T-helper 1 cell (primary cell): ENCODE measurements around the gene TMEM53.
"Not testable (repeated sequence)": the region's sequence is repeated elsewhere in the genome, so short reads cannot be mapped to it uniquely, and the experiment has no call there.

Source experiments
- DNase-seq, 5 donors: peaks; one replicate each; pipeline ENCODE4 v3.0.0-alpha.2; 2012 to 2020
- total RNA-seq, 4 donors: gene quantifications; one replicate each; lab custom pipeline; 2026; lab: John Stamatoyannopoulos, UW

The TMEM53 gene
- 0.93 to 1.3 (median 1.2) reads per million in 4 donors for total RNA-seq

DNA sequence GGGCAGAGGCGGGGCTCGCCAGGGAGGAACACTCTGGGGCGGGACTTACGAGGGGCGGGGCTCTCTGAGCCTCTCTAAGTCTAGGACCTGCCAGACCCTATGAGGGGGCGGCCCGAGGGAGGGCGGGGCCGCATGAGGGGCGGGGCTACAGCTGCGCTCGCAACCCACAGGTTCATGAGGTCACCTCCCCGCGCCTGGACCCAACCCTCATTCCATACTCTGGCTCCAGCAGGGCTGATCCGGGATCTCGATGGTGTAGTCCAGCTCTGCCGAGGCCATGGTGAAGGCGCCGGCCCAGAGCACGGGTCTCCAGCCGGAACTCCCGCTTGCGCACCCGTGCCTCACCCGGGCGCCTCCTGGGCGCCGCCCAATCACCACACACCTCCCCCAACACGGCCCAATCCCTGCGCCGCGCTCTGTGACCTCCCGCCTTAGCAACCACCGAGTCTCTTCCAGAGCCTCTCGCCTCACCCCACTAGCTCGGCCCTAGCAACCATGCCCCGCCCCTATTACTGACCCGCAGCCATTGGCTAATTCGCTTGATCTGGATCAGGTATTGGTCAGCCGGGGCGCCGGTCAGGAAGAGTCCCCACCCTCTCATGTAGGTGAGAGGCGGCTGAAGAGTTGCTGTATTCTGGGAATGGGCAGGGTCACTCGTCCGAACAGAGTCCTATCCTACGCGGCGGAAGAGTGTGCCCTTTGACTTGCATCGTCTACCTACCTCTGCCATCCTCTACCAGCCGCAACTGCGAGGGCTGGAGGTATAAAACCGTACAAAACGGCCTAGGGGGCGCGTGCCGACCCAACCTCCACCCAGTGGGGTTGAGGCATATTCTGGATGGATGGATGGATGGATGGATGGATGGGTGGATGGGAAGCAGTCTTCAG, at the start of gene TMEM53, which contains the start of gene ARMH1:
Gene TMEM53, minus strand, starts transcription at position 369 of the 888 bp plus-strand sequence. Its CDS starts 90 bp downstream, at position 279.
Gene ARMH1, plus strand, starts transcription at position 602 of the 888 bp plus-strand sequence. CDS start 14,984 bp downstream, outside the sequence.
- peak; percentile 88 to 99 (median 93) for DNase-seq

DNA sequence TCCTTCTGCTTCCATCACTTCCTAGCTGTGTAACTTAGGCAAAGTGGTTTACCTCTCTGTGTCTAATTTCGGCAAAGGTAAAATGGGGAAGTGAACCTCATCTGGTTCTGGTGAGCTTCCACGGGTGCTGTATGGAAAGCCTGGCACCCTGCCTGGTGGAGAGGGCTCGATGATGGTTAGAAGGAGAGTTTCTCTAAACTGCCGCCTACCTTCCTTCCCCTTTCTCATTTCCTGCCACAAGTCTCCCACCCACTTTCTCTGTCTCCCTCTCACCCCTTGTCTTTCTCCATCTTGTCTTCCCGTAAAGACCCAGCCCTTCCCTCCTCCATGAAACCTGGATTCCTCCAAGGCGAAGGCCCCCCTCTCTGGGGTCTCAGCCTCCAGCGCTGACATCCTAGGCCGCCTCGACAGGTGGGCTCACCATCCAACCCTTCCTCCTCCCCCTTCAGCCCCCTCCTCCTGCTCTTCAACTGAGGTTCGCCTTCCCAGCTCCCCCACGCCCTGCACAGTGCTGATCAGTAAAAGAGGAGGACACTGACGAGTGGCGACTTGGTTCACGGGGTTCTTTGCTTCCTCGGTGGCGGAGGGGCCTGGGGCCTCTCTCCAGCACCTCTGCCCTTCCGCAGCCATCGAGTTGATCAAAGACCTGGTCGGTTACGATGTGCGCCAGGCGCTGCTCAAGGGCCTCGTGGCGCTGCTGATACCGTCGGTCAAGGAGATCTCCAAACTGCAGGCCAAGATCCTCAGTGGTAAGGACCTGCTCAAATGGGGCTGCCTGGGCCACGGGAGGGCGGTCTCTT, 49.4 kb upstream of the TMEM53 start:
- DNase-seq, result peak in 1 of 5 donors; percentile 40

DNA sequence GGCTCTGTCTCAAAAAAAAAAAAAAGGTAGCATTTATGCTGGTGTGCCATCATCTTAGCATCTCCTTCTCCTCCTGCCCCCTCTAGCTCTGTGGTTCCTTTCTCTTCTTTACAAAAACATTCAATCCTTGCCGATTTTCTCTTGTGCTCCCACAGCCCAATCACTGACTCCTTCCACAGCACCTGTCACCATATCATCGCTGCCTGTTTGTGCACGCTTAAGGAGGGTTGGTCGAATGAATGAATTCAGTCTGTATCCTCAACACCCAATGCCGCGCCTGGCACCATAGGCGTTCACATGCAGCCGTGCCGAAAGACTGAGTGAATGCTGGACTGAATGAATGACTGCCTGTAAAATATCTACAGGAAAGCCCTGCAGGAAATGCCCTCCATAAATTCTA, 48.8 kb upstream of the TMEM53 start:
- peak in 1 of 5 donors; percentile 32 for DNase-seq

DNA sequence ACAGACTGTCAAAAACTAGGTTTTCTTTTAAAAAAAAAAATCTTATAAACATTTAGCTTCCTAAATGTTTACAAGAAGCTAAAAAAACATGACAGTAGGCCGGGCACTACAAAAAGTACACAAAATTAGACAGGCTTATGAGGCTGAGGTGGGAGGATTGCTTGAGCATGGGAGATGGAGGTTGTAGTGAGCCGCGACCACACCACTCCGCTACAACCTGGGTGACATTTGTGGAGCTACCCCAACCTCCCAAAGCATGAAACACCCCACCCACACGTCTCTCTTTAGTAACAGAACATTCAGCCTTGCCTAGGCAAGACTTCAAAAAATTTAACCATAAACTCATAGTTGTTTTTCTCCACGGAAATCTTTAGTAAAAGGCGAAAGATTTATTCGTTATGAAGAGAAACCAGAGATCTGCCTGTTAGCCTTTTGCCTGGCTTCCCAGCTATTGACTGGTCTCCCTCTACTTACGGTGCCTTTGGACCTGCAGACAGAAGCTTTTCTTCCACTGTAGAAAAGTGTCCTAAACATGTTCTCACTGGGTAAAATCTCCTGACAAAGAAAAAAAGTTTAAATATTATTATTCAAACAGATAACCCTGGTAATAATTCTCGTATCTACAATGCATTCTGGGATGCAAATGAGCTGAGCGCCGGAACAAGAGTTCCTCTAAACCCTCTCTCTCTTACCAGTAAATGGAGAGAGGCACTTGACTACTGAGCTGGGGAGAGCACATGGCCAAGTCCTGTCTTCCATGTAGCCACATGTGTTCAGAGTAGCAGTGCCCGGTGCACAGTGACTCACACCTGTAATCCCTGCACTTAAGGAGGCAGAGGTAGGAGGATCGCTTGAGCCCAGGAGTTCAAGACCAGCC, 47.4 kb upstream of the TMEM53 start:
- peak in 4 of 5 donors; percentile 44 to 97 (median 50) for DNase-seq

DNA sequence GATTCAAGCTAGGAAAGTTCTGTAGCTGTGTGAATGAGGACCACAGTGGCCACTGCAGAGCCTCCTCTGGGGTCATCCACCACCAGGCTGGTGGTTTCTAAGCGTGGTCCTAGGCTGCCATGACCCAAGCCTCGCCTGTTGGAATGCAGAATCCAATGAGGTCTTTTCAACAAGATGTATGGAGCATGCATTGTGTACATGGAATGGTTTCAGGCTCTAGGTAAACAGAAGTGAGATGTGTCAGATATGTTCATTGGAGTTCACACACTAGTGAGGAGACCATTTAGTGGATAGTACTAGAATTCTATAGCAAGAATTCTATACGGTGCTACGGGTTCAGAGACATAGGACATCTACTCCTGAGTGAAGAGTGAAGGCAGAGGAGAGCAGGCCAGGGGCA, 46.0 kb upstream of the TMEM53 start:
- no peak for DNase-seq

DNA sequence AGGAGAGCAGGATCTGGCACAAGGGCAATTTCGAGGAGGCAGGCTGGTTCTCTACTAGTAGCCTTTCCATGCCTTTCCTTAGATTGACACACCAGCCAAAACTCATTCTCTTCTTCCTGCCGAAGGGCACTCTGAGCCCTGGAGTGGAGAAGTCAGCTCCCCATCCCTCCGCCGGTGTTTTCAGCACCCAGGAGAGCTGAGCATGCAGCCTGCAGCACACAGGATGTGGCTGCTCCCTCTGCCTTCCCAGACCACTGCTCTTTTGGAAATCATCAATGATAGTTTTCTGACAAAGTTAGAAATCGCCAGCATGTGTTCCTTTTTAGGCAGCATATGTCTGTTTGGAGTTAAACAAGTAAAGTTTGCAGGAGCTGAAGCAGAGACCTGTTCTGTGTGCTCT, 45.0 kb upstream of the TMEM53 start:
- no peak for DNase-seq

DNA sequence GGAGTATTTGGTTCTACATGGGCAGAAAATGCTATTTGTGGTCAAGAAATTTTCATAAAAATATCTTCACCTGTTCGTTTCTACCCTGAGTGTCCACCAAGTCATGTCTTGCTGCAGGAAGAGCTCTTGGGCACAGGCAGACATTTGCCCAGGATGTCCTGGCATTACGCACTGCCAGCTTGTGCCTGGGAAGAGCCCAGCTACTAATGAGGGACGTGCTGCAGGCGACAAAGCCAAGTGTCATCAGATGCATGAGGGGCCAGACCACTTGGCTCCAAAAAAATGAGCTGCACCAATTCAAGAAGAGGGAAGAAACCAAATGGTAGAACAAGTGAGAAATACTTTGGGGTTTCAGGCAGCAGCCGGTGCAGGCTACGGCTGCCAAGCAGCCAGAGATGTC, 43.8 kb upstream of the TMEM53 start:
- no peak for DNase-seq

DNA sequence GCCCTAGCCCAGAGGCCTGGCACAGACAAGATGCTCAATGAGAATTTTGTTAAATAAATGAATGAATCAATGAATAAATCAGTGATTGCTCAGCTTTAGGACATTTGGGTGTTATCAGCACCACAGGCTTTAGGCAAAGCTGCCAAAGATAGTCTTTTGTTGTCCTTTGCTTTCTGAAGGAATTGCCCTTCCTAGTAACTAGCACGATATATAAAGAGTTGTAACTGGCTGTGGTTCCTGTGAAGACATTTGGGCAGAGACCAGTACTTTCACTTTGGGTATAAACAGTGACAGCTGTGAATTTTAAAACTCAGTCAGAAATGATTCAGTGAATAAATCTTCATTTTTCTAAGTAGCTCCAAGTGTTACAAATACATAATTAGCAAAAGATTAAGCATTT, 43.4 kb upstream of the TMEM53 start:
- DNase-seq, result no peak

DNA sequence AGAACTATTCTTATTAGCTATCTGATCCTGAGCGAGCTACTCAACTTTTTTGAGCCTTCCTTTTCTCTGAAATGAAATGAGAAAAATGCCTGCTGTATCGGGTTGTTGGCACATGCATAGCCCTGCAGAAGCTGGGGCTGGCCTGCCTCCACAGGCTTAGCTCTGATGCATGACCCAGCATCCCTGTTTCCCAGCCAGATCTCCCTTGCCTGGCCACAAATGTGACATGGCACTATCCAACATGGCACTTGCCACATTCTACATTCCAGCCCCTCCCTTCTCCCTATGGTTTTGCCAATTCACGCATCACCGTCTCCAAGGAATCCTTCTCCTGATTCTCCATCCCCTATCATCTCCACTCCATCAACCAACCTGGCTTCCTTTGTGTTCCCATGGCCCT, 42.9 kb upstream of the TMEM53 start:
- no peak for DNase-seq

DNA sequence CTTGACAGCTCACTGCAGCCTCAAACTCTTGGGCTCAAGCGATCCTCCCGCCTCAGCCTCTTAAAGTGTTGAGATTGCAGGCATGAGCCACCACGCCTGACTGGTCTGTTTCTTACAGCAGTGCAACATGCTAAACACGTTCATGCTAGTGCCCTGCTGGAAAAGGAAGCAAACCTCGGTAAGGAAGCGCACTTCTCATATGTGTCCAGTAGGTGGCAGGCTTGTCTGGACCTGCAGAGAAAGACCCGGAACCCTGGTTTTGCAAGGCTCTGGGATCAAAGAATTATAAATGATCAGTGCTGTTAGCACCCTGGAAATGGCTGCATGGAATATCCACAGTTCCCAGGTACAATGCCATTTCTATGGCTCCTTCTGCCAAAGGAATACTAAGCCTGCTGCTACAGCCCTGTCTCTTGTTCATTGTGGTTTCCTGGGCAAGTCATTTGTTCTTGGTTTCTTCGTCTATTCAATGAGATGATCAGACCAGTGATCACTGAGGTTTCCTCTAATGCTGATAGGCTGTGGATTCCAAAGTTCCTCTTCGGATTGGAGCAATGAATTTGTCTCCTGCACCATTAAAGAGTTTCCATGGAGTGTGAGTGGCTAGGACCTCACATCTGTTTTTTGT, 40.8 kb upstream of the TMEM53 start:
- peak in 4 of 5 donors; percentile 47 to 76 (median 56) for DNase-seq

DNA sequence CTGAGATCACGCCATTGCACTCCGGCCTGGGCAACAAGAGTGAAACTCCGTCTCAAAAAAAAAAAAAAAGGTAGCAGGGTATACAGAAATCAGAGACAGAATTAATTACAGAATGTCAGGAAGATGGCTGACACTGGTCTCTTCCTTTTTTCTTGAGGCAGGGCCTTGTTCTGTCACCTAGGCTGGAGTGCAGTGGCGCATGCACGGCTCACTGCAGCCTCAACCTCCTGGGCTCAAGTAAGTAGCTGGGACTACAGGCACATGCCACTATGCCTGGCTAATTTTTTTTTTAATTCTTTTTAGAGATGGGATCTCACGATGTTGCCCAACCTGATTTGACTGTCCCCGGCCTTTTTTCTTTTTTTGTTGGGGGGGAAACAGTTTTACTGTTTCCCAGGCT, 40.3 kb upstream of the TMEM53 start:
- no peak for DNase-seq

DNA sequence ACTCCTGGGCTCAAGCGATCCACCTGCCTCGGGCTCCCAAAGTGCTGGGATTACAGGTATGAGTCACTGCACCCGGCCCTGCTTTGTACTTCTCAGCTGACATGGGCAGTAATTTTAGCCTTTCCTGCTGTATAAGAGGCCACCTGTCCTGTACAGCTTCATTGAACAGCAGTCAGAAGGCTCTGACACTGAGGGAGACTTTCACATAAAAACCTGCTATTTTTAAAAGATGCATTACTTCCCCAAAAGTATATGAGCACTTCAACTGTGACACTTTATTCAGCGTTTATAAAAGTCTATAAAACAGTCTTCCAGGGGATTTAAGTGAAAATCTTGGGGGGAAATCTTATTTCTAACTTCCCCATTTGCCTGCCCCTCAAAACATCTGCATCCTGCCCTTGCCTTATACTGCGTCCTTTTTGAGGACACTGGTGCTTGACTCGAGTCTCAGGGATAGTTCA, 39.1 kb upstream of the TMEM53 start:
- DNase-seq, result no peak

DNA sequence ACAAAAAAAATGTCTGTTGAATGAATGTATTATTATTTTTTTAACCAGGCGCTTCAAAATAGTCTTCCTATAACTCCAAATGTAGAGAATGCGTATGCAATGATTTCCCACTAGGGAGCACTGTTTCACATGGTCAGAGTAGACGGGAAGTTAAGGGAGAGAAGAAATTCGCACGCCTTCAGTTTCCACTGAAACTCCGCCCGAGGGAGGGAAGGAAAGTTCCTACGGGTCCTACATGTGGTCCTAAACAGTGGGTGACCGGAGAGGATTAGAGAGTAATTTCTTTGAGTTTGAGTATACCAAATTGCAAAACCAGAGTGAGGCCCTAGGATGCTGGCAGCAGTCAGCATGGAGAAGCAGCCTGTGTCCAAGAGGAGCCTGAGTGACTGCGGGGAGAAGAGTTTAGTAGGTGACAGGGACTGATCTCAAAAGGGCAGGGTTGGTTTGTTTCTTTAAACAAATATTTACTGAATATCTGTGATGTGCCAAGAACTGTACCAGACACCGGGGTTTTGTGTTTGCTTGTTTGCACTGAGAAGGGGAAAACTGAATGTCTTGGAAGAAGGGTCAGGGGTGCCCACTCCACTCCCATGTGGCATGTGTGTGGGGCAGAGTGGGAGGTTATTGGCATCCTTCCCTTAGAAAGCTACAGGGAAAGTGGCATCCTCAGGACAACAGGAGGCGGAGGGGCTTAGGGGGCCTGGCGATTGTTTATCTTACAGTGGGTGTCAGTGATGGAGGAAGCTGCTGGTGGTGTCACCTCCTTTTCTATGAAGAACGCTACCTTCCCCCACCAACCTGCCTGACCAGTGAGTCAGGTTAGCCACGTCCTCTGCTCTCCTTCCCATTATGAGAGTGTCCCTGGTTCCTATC, 33.9 kb upstream of the TMEM53 start:
- peak in 1 of 5 donors; percentile 37 for DNase-seq

DNA sequence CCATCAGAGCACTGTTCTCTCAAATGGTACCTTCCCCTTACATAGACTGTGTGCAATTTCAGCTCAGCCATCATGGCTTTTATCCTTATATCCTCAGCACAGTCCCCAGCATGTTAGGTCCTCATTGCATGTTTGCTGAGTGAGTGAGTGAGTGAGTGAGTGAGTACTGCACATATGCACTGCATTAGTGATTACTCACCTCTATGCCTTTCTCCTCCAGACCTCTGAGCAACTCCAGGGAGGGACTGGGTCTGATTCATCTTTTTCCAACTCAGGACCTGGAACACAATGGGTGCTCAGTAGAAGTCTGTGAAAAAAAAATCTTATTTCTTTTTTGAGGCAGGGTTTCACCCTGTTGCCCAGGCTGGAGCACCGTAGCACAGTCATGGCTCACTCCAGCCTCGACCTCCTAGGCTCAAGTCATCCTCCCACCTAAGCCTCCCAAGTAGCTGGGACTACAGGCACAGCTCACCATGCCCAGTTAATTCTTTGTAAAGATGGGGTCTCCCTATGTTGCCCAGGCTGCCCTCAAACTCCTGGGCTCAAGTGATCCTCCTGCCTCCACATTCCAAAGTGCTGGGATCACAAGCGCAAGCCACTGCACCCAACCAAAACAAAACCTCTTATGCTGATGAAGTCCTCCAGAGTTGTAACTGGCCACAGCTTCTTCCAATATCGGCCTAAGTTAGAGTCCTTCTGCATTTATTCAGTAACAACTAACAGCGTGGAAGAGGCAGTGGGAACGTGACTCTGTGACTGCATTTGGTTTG, 33.0 kb upstream of the TMEM53 start:
- DNase-seq, result no peak

DNA sequence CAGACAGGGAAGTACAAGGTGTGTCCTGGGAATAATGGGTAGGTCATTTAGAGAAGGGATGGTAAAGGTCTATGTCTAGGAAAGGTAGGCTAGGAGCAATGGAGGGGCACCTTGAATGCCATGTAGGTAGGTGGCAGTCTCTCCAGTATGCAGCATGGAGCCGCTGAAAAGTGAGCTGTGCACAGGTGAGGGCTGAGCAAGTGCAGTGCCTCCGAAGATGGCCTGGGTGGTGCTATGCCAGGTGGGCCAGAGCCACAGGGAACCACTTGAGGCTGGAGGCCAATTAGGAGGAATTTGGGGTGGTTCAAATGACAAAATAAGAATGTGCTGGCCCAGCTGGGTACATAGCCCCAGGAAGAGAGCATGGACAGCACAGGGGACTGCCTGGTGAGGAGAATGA, 31.7 kb upstream of the TMEM53 start:
- DNase-seq, result no peak

DNA sequence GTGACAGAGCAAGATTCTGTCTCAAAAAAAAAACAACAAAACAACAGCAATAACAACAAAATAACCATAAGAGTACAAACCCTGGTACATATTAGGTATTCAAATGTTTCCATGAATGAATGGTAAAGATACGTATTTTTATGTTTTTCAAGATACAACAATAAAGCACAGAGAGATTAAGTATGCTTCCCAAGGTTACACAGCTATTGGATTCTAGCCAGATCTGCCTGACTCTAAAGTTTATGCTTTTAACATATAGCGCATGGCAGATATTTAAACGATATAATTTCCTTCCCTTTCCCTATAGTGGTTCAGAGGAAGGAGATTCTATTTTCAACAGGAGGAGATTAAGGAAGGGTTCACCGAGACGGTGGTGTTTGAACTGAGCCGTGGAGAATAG, 31.2 kb upstream of the TMEM53 start:
- DNase-seq, result no peak

DNA sequence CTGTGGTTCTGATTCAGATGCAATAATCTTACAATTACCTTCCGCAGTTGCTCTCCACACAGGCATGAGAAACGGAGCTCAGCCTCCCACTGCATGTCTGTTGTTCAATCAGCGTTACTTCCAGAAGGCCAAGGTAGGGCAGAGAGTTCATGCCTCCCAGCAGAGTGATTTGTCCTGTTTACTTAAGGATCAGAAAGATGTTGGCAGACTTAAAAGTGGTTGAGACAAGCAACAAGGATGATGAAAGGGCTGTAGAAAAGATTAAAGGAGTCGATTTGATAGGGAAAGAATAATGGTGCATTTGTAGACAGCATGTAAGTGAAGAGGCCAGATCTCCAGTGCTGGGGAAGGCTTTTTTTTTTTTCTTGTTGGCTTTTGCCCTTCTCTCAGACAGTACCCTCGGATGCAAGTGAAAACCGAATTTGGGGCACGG, 26.9 kb upstream of the TMEM53 start:
- no peak for DNase-seq

DNA sequence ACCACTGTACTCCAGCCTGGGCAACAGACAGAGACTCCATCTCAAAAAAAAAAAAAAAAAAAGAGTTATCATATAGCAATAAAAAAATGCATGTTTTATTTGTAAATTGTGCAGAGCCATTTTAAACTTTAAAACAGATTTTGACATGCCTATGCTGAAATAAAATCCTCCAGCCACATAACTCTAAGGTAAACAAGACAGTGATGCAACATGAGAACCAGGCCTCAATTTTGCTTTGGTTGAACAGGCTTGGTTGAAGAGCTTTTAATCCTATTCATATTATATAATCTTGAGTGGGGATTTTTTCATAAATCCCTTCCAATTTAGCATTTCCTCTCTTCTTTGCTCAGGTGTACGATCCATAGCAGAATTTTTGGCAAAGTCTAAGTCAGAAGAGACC, 26.3 kb upstream of the TMEM53 start:
- no peak for DNase-seq

DNA sequence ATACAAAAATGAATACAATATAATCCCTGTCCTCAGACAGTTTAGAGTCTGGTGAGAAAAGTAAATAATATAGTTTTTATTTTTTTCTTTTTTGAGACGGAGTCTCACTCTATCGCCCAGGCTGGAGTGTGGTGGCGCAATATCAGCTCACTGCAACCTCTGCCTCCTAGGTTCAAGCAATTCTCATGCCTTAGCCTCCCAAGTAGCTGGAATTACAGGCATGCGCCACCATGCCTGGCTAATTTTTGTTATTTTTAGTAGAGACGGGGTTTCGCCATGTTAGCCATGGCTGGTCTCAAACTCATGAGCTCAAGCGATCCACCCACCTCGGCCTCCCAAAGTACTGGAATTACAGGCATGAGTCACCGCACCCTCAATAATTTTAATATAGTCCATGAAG, 25.1 kb upstream of the TMEM53 start:
- DNase-seq, result not testable (repeated sequence)

DNA sequence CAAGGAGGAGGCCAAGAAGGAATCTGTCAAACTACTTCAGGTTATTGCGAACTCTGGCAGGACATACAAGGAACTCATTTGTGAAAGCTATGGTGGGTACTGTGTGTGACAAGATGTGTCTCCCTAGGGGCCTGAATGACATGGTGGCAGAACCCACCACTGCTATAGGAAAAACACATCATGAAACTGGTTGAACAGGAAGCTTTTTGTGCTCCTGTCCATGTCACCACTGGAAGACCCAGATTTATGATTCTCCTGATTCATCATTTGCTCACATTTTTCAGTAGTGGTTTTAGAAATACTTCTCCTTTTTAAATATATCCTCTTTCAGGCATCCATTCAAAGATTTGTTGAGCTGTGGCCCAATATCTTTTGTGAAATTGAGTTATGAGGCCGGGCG, 23.9 kb upstream of the TMEM53 start:
- DNase-seq, result no peak
